Right hindlimb (tissue), 1 donor: ENCODE measurements around the gene ZDHHC20.

Source experiments
- DNase-seq: peaks from one replicate; pipeline ENCODE4 v3.0.0-alpha.2; 2018

Gene ZDHHC20

DNA sequence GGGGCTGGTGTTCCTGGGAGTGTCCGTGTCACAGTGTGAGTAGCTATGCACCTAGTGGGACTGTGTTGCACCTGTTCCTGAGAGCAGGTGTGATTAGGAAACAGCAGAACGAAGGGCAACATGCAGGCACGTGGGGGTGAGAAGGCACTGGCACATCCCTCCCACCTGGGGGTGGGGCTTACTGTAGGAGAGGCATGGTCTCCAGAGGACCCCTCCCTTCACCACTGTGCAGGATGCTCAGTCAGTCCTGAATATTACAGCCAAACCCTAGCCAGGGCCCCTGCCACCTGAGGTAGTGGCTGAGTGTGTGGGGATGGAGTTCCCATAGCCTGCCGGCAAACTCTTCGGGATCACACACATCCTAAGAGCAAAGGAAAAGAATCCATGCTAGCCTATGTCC is 99.2 kb downstream of the ZDHHC20 start:
- DNase-seq: no peak

DNA sequence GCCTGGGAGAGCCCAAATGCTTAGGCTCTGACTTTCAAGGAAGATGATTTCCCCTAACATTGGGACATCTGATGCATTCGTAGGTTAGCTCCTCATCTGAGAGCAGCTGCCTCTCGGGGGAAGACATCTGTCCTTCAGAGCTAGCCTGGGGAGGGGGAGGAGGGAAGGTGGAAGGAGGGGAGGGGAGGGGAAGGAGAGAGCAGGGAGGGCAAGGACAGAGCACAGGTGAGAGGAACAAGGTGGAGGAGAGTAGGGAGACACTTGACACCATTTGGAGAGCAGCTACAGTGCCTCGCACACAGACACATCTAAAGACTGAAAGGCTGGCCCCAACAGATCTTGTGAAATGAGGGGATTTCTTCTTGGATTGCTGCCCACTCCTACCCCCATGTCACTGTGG is 103.8 kb downstream of the ZDHHC20 start:
- DNase-seq: no peak

DNA sequence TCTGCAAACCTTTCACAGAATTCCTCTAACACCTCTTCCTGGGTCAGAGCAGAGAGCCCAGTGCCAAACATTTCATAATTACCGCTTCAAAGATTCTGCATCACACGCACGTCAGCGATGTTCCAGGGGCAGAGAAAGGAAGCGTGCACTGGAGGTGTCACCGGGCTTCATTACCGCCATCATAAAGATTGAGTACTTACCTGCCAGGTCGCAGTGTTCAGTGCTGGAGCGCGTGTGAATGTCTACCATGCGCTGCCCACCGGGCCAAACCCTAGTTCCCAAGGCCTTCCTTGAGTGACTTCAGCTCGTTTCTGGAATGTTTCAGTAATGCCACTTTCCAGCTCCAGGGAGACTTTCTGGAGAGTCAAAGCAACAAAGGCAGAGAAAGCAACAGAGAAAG is 104.4 kb downstream of the ZDHHC20 start:
- no peak for DNase-seq

DNA sequence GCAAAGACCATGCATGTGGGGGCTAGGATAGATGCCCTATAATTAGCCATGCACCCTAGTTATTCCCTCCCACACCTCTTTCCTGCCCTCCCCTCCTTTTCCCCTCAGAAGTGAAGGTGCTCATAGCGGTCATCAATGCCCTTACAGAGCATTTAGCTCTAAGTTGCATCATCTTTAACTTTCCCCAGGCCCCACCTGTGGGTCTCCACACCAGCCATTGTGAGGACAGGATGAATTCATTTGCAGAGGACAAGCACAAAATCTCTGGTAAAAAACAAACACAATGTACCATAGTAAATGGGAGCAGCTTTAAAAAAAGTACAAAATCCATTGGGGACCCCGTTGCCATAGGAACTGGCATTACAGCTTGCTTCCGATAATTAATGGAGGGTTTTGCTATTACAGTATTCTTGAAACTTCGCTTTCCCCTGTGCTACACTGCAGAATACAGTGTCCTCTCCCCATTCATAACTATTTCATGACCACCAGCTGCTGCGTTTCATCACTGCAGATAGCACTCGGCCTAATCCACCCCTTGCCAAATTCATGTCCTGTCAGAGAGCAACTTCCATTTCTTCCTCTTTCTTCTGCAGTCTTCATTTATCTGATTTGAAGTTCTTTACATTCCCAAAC is 110.5 kb downstream of the ZDHHC20 start:
- no peak for DNase-seq

DNA sequence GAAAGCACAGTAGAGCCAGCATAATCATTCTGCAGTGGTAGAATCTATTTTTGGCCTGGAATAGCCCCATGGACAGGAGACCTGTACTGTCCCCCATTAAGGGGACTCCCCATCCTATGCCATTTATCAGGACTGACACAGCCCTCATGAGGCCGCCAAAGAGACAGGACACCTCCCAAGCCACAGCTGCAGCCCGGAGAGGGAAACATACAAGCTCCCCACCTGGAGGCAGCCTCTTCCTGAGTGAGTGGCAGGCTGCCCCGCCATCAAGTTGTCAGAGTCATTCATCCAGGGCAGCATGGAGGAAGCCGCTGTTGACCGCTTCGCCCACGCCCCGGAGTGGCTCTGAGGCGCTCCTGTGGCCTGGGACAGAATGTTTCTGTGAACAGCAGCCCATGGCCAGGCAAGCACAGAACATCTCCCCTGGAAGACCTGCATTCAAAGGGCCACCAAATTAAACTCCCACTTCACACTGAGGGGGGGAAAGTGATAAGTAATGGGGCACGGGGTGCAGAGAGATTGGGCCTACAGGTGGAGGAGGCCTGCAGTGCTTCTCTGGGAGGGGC is 111.3 kb downstream of the ZDHHC20 start:
- DNase-seq: no peak

DNA sequence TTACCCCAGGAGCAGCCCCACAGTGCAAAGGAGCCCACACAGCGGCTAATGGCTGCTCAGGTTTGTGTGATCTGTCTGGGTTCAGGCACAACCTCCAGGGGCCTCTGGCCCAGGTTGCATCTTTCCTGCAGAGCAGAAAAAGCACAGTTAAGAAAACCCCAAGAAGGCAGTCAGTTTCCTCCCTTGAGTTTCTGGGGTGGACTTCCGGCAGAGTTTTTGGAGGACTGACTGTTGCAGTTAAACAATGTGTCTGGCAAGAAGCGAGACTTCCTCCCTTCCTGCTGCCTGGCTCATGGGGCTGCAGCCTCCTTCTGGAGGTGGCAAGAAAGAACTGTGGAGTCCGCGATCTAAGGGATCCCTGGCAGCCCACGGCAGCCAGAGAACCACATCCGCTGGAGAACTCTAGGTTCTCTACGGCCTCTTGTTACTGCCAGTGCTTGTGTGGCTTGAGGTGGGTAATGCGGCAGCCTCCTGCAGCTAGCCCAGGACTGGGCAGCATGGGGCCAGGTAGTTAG is 114.4 kb downstream of the ZDHHC20 start:
- DNase-seq: no peak

DNA sequence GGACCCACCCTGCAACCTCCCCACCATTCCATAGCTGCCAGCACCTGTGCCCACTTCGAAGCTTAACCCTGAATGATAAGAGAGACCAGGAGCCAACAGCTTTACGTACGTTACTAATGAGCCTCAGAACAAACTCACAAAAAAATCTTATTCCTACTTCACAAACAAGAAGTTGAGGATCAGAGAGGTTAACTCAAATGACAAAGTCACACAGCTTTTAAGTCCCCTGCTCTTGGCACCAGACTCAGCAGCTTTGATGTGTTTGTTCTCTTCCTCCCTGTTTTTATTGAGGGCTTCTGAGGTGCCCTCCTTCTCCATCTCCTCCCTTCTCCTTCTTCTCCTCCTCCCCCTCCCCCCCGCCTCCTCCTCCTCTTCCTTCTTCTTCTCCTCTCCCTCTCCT is 115.4 kb downstream of the ZDHHC20 start:
- DNase-seq: no peak

DNA sequence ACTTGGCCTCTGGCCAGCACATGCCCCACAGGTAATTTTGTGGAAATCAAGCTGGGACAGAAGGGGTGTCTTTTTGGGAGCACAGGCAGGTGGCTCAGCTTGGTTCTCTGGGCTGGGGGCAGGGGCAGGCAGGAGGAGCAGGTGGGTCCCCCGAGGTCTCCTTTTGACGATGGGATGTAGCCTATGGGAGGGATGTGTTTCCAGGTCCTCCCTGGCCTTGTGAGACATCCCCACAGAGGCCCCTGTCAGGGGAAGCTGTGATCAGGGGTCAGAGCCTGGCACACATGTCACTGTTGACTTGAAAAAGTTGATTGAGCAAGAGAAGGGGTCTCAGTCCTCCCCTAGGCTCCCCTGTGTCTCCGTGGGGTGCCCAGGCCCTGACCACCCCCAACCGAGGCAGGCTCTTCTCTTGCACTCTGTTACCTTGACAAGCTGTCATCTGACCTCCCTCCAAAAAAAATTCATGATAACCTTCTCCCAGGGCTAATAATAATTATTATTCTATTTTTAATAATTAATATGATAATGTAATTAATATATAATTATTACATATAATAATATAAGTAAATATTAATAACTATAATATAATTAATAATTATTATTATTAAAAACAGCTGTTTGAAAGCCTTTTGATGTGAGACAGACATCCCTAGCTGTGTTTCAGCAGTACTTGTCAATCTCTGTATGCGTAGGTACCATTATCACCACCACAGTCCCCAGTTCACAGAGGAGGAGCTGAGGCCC is 116.2 kb downstream of the ZDHHC20 start:
- no peak for DNase-seq

DNA sequence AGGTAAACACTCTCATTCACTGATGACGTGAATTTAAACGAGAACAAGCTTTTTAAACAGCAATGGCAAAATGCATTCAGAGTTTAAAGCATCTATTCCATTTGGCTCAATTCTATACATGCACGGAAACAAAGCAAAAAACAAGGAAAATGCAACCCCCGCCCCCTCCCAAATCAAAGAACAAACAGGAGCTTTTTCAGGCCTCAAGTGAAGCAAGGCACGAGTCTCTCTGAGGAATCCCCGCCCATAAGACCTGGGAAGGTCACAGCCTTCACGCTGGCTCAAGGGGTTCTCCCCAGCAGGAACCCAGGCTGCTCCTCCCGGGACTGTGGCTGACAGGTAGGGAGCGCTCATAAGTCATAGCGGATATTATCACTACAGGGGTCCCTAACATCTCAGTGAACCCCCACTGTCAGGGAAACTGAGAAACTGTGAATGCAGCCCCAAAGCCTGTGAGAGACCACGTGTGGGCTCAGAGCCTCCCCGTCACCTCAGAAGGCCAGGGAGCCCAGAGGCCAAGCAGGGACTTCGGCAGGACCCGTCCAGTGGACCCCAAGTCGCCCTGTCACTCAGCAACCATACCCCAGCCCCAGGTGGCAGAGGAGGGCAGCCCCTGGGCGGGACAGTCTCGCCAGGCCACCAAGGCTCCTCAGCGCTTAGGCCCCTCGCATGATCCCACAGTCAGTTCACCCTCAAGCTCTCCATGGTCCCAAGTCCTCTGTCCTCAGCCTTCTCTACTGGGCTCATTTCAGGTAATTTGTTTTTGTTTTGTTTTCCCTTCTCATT is 117.3 kb downstream of the ZDHHC20 start:
- no peak for DNase-seq

DNA sequence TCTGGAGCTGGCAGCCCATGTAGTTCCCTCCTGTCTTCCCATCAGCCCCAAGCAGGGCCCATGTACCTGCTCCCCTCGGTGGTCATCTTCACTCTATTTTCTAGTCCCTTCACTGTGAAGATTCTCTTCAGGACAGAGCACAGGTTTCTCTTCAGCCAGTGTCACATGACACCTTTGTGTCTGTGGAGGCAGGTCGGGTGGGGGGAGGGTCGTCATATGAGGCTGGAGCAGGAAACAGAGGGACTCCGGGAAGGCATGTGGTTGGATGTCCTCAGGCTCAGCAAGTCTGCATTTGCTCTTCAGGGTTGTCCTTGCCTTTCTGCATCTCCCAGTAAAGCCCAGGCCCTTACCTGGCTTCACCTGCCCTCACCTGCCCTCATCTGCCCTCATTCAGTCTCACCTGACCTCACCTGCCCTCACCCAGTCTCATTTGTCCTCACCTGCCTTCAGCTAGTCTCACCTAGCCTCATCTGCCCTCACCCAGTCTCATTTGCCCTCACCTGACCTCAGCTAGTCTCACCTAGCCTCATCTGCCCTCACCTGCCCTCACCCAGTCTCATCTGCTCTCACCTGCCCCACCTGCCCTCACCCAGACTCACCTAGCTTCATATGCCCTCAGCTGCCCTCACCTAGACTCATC is 120.3 kb downstream of the ZDHHC20 start:
- no peak for DNase-seq

DNA sequence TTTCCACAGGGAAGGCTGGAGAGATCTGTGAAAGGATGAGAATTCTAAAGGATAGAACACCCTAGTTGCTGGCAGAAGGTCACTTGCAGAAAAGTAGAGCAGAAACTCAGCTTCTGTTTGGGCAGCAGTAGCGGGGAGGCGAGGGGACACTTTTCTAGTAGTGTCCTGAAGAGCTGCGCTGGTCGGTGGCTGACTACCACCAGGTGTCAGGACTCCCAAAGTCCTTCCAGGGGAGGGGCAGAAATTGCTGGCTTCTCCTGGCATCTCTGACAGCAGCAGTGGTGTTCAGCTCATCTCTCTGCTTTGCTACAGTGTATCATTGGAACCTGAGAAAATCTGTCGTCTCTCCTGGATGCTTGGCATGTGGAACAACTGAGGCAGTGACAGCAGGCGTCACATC is 120.9 kb downstream of the ZDHHC20 start:
- no peak for DNase-seq

DNA sequence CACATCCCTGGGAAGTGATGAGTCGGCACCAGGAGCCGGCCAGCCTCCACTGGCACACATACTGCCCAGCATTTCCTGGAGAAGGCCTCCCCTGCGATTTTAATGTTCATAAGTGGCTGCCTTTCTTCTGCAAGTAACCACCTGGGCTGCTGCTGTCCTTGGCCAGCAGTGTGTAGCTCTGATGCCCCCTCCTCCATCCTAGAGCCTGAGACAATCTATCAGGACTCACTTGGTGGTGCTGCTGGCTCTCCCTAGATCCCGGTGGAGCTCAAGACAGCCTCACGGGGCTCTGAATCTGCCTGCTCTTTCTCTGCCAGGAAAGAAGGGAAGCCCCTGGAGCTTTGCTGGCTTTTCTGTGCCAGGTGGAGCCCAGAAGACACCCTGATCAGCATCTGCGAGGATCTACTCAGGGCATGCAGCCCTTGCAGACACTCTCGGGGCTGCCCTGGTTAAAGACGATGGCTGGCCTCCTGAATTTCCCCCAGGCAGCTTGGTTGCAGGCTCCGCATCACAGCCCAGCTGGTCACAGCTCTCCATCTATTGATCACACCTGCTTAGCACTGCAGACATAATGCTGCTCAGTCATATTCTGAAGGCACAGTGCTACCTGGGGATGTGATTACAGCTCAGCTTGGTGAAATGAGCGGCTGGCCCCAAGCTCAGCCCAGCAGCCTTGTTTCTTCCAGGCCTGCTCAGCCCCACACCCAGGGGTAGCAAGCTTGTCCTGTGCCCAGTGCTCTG is 122.3 kb downstream of the ZDHHC20 start:
- no peak for DNase-seq

DNA sequence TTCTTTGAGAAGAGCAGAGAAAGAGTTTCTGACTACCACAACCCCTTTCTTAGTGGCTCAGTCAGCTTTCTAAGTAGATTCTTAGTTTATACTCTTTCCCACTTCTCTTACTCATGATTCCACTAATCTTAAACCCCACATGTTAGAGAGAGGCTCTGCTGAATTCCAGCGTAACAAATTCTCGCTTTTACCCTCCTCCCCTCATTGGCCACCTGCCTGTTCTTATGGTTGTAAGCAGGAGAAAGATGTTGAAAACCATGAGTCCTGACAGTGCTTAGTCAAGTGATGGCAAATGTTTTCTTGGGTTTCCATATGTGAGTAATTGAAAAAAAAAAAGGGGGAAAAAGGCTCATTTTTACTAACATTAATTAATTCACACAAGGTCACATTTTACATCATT is 125.9 kb downstream of the ZDHHC20 start:
- DNase-seq: no peak

DNA sequence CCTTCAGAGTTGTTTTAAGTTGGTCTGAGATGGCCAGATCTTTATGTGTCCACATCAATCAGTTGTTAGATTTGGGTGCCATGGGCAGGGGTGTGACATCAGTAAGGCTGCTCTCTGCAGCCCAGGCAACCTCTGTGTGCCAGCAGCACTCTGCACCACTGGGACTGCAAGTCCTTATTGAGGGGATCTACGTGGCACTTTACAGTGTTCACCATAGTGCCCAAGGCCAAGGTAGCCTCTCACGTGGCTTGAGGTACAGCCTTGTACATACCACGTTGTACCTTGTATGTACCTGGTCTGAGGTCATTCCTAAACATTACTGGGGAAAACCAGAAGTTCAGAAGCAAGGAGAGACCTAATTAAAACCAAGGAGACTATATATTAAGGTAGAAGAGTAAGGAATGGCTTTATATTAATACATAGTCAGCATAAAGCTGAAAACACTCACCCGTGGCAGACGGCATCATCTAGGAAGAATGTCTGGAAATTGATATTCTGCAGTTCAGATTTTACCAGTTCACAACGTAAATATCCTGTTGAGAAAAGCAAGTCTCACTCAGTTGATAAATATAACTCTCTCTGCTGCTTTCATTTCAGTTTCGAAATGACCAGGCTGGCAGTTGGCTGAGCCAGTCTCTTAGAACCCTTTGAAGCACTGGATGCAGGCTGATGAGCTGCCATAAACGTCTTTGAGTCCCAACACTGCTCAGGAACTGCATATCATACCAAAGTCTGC is 128.8 kb downstream of the ZDHHC20 start:
- DNase-seq: no peak

DNA sequence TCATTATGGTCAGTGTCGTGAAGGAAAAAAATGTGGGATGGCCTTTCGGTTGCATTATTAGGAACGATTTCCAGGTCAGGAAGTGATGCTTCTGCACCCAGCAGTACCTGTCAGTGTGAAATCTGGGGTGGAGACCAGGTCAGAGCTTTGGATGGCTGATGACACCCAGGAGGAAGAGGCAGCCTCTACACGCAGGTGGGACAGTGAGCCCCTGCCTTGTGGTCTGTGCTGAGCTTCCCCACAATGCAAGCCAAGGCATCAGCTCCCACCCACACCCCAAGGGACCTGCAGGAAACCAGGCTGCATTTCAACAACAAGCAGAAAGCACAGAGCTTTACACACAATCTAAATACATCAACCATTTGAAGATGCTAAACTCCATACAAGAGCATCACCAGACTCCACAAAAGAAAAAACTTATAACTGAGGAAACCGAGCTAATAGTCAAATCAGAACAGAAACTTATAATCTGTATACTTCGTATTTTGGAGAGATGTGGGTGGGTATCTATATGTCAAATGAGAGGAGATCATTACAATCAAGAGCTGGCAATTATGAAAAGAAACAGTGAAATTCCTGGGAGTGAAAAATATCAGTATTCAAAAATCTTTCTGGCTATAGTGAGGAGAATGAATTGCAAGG is 130.1 kb downstream of the ZDHHC20 start:
- DNase-seq: no peak

DNA sequence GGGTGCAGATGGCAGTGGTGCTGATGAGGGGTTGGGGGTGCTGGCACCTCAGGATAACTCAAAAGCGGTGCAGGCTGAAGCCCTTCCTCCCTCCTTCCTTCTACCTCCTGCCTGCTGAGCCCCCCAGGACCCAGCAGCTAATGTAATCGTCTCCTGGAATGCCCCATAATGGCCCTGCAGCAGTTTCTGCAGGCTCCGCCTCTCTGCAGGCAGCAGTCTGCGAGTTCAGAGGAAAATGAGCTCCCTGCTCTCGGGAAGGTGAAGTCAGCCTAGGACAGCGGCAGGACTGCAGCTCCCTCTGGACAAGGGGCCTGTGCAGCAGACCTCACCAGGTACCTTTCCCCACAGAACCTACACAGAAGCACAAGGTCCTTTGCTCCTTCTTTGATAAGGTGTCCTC is 130.9 kb downstream of the ZDHHC20 start:
- DNase-seq: no peak

DNA sequence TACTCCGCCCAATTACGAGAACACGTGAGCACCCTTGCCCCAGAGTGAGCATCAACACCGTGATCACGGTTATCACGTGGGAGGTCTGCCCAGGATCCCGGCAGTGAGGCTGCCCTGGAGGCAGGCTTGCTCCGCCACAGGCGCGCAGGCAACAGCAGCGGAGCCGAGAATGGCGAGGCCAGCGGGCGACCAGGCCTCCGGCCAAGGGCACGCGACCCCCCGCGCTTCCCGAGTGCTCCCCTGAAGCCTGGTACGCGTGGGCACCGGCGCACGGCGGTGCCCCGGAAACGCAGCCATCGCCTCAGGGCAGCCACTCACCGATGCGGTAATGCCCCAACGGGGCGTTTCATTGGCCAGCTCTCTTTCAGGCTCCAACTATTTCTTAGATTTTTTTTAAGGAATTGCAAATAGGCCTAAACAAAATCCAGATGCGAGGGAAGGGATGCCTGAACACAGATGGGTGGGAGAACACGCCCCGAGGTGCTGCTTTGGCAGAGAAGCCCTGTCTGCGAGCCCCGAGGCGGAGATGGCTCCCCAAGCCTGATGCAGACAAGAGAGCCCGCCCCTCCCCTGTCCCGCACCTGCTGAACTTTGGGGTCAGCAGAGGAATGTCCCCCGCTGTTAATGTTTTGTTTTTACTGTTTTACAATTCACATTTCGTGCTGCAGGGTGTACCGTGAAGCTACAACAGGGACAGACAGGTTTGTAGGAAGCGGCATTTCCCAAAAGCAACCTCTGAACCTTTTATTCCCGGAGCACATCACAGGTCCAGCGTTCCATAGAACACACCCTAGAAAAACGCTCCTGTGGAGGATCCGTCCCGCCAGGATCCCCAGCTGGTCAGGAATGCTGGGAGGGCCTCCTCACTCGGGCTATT is 132.7 kb downstream of the ZDHHC20 start:
- DNase-seq: peak; percentile 41

DNA sequence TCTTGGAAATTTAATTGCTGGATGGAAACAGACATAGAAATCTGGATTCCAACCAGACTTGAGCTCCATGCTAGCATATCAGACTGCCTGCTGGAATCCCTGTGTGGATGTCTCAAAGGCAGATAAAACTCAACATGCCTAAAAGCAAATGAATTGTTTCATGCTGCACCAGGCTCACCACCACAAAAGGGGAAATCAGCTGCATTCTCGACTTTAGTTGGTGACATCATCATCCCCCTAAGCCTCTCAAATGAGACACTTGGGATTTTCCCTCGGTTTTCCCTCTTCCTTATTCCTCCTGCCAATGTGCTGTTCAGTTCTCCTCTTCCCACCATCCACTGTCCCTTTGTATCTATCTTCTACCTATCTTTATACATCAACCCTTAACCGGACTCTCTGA is 134.3 kb downstream of the ZDHHC20 start:
- DNase-seq: no peak

DNA sequence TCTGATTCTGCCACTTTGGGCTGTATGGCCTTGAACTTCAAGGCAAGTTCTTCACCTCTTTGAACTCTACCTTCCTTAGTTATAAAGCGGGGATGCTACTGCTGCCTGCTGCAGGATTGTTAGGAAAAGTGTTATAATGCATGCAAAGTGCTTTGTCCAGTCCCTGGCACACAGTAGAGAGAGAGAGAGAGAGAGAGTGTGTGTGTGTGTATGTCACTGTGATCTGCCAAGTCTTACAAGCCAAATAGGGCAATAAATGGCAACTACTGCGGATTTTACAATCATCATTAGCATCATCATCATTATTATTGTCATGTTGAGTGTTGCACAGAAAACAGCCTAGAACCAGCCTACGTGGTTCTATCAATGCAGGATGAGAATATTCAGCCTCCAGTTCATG is 136.1 kb downstream of the ZDHHC20 start:
- DNase-seq: no peak
